Retinal pigment epithelial cell (primary cell): ENCODE data around the gene TRAF1.

ENCODE experiments used
- DNase-seq: peaks from one replicate; pipeline ENCODE4 v3.0.0-alpha.2; 2010; ENCODE audit warnings: low read depth
- H3K4me3 ChIP-seq: 2 replicates; pipeline ENCODE4 v1.5.1; 2011; ENCODE audit warnings: mild to moderate bottlenecking, low read length, control low read depth, moderate library complexity
- CTCF ChIP-seq: conservative IDR thresholded peaks from 2 replicates; pipeline ENCODE4 v1.5.1; 2011; ENCODE audit warnings: low read depth, low read length, control low read depth, inconsistent platforms

The TRAF1 gene

GRCh38 chr9:120865809-120866208 lies 60.8 kb downstream of the TRAF1 start:
- H3K4me3 ChIP-seq = no peak overlapping the region
- no peak for DNase-seq
- no peak for TF ChIP-seq CTCF

- no peak for TF ChIP-seq CTCF
- no peak overlapping the region for H3K4me3 ChIP-seq
- no peak for DNase-seq
These were observed 61.4 kb downstream of the TRAF1 start for GRCh38 chr9:120865176-120865575.

GRCh38 chr9:120864719-120865118 lies 61.9 kb downstream of the TRAF1 start:
- no peak for TF ChIP-seq CTCF
- DNase-seq = no peak
- H3K4me3 ChIP-seq = no peak overlapping the region

- DNase-seq = no peak
- no peak for TF ChIP-seq CTCF
- no peak overlapping the region for H3K4me3 ChIP-seq
These were observed 62.8 kb downstream of the TRAF1 start for GRCh38 chr9:120863833-120864232.

- no peak overlapping the region for H3K4me3 ChIP-seq
- DNase-seq = no peak
- no peak for TF ChIP-seq CTCF
These were observed 64.1 kb downstream of the TRAF1 start for GRCh38 chr9:120862452-120862851.

- H3K4me3 ChIP-seq = no peak overlapping the region
- no peak for DNase-seq
- no peak for TF ChIP-seq CTCF
These were observed 64.7 kb downstream of the TRAF1 start for GRCh38 chr9:120861935-120862334.

GRCh38 chr9:120860083-120860482 lies 66.5 kb downstream of the TRAF1 start:
- no peak overlapping the region for H3K4me3 ChIP-seq
- no peak for TF ChIP-seq CTCF
- no peak for DNase-seq
